GM12801 (cell line): ENCODE results near the gene WWOX.

Experiments
- TF ChIP-seq, protein P1 (sequence below): IDR thresholded peaks from one replicate; pipeline ENCODE4 v1.5.1; 2011; ENCODE audit warnings: control low read depth; ENCODE audit not compliant: insufficient read length; ENCODE audit errors: extremely low read depth

Gene WWOX

DNA sequence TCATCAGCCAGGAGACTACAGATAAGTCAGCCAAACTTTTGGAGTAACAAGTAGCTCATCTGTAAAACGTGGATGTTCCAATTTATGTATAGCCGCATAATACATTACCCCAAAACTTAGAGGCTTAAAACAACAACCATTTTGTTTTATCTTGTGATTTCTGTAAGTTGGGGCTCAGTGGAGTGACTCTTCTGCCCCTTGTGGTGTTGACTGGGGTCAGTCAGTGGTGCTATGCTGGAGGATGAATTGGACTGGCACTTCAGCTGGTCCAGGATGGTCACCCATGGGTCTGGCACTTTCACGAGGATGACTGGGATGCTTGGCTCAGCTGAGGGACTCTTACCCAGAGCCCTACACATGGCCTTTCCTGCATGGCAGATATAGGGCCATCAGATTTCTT, 172.5 kb downstream of the WWOX start:
- TF ChIP-seq, protein P1, sequence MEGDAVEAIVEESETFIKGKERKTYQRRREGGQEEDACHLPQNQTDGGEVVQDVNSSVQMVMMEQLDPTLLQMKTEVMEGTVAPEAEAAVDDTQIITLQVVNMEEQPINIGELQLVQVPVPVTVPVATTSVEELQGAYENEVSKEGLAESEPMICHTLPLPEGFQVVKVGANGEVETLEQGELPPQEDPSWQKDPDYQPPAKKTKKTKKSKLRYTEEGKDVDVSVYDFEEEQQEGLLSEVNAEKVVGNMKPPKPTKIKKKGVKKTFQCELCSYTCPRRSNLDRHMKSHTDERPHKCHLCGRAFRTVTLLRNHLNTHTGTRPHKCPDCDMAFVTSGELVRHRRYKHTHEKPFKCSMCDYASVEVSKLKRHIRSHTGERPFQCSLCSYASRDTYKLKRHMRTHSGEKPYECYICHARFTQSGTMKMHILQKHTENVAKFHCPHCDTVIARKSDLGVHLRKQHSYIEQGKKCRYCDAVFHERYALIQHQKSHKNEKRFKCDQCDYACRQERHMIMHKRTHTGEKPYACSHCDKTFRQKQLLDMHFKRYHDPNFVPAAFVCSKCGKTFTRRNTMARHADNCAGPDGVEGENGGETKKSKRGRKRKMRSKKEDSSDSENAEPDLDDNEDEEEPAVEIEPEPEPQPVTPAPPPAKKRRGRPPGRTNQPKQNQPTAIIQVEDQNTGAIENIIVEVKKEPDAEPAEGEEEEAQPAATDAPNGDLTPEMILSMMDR: no peak

GRCh38 chr16:78274771-78275170, 175.3 kb downstream of the WWOX start:
- TF ChIP-seq, protein P1: no peak

DNA sequence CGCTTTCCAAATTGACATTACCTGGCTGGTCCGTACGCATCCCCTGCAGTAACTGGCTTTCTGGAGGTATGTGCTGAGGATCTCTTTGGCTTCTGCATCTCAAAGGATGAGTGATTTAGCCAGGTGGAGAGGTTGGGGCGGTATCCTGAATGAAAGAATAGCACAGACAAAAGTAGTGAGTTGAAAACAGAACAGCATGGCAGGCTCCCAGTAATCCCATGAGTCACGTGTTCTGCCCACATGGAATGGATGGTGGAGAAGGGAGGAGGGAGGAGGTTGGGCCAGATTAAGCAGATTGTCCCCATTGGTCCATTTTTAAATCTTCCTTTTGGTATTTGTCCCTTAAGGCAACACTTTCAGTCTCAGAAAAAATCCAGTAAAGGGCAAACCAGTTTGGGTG, 176.0 kb downstream of the WWOX start:
- TF ChIP-seq, protein P1: no peak

DNA sequence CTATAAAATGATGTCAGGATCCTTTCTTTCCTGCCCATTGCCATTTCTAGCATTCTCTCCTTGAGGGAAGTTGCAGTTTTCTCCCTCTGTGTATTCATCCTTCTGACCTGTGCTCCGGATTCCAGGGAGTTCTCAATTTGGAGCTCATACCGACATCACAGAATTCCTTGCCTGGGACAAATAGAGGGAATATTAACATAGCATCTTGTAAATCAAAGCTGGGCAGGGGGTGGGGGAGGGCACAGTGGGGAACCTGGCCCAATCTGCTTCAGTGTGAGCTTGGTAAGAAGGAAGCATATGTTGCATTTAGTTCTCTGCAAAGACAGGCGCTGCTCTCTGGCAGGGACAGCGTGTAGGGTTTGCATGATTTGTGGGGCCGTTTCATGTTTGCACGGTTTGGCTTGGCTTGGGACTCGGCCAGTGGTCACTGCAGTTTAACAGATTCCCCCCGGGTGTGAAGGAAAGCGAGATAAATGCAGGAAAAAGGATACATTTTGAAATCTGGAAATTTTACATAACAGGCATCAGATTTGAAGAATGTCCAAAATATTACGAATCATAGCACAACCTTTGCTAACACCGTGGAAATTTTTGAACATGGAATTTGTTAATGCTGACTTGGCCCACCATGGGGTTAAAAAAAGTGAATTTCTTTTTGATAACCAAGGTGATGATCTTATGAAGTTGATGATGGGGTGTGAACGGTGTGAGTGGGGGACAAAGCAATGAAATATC, 178.0 kb downstream of the WWOX start:
- TF ChIP-seq, protein P1: no peak

DNA sequence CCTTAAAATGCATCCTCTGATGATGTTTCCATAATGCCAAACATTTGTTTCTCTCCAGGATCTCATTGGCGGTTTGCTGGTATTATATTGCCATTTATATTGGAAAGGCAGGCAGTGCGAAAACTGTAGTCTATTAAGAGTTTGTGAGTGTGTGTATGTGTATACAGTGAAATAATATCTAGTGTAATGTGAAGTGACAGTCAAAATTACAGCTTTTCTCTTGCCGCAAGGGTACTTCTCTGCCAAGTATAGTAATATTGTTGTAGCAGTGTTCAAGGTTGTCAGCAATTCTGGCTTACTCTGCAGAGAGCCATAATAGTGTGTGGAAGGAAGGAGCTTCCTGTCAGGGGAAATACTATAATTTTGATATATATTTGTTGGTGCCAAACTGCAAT, 178.6 kb downstream of the WWOX start:
- TF ChIP-seq, protein P1: no peak

DNA sequence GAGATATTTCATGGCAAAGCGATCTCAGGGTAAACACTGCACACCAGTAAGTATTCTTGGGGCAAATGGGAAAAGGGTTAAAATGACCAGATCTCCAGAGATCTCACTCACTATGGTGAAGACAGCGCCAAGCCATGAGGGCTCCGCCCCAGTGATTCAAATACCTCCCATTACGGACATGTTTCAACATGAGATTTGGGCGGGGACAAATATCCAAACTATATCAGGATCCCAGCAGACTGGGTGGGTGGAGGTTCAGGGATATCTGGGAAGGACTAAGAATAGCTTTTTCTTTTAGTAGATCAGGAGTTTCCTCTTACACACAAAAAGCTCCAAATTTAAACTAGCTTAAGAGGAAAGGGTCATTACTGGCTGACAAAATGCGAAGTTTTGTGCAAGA, 181.7 kb downstream of the WWOX start:
- TF ChIP-seq, protein P1: no peak

GRCh38 chr16:78283548-78284251, 184.2 kb downstream of the WWOX start:
- TF ChIP-seq, protein P1: no peak
